HG03108 (cell line): ENCODE measurements around the gene CACNA1G.

Experiments used
- ATAC-seq: cut with Tn5 transposase; IDR thresholded peaks from one replicate; pipeline ENCODE4 v1.9.1; 2021; ENCODE audit warnings: moderate library complexity; ENCODE audit not compliant: unreplicated experiment

Gene CACNA1G

DNA sequence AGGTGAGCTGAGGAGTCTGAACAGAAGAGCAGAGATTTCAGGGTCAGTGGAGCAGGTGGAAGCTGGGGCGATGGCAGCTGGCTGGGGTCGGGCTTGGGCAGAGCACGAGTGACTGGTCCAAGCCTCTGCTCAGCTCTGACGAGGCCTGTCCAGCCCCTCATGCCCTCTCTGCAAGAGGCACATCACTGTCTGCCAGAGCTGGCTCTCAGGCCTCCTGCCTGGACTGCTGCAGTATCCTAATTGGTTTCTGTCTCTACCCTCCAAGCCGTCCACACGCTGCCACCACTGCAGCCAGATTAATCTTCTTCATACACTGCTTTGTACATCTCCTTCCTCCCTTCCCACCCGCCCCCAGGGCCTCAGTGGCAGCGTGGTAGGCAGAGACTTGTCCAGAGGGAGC lies 25.4 kb downstream of the CACNA1G start:
- ATAC-seq, result no peak

DNA sequence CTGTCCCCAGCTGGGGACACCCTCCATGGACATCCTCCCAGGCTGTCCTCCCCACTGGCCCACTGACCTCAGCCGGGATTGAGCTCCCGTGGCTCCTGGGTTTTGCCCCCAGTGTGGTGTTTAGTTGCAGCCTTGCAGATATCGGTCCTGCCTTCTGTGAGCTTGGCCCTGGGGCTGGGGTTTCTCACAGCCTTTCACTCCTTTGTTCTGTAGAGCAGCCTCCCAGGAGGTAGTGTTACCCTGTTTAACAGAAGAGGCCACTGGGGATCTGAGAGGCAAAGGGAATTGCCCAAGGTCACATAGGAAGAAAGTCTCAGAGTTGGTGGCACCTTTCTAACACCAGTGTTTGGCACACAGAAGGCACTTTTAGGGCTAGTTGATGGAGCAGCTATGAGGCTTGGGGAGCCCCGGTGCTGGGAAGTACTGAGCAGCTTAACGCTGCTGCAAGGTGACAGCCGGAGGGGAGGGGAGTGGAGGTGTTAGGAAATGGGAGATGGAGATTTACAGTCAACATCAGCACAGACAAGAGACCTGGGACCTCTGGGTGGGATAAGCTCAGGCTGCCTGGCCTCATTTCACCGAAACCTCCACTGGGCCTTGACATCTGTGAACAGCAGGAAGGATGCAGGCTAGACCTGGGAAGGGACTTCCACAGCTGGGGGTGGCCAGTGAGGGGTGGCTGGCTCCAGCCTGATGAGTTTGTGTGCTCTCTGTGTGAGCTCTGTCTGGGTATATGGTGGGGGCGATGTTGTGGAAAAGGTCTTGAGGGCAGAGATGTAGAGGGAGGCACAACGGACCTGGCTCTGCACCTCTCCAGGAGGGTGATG lies 26.1 kb downstream of the CACNA1G start:
- ATAC-seq, result no peak

DNA sequence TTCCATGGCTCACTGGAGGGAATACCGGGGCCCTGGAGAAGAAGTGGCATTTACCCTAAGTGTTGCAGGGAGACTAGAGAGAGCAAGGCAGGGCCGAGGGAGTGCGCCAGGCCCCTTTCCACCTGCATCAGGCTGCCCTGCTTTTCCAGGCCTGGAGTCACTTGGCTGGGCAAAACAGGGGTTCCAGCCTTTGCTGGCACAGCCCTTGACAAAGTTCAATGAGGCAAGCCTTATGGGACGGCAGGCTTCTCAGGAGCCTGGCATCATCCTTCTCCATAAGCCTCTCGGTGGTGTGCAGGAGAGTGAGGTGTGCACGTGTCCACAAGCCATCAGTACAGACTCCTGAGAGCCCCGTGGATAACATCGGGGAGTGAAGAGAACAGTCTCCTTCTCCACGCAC lies 27.1 kb downstream of the CACNA1G start:
- ATAC-seq, result no peak

DNA sequence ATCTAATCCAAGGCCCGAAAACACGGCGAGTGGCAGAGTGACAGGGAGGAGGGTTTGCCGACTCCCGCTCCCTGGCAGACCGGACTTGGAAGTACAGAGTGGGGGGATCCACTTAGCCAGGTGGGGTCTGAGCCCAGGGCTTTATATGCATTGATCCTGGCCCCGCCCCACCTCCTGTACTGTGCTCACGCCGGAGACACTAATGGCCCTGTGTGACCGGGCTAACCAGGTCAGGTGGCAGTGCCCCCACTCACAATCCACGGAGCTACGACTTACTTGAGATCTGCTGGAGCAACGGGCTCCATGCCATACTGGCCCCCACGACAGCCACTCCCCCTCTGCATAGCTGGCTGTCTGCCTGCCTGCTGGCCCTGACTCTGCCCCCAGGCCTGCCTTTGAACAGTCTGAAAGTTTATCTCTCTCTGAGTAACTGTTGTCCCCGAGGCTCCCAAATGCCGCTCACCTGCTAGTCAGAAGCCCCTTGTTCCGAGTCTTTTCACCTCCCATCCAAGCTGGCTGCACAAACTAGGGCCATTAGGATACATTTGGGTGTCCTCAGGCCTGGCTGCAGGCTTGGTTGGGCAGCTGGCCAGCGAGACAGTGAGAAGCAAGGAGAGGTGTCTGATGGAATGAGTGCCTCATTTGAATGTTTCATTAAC lies 28.0 kb downstream of the CACNA1G start:
- no peak for ATAC-seq

DNA sequence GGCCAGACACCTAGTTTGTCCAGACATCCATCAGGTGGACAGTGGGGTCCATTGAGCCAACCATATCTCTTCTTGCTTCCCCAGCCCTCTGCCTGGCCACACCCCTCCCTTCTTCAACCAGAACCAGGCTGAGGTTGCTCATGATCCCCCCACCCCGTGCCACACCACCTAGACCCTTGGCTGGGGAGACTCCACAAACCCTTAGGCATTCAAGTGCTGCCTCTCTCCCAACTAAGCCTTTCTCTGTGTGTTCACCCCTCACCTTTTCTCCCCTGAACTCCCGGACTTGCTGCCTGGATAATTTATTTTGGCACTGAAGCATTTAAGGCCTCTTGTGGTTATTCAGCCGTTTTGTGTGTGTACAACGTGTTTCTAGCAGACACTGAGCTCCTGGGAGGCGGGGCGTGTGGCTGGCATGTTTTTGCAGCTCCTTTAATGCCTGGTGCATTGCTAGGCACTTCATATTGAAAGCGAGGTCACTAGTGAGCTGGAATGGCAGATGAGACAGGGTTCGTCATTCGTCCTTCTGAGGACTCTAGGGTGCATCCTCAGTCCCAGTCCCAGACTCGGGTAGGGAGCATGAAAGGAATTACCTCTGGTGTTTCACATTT lies 28.7 kb downstream of the CACNA1G start:
- no peak for ATAC-seq

DNA sequence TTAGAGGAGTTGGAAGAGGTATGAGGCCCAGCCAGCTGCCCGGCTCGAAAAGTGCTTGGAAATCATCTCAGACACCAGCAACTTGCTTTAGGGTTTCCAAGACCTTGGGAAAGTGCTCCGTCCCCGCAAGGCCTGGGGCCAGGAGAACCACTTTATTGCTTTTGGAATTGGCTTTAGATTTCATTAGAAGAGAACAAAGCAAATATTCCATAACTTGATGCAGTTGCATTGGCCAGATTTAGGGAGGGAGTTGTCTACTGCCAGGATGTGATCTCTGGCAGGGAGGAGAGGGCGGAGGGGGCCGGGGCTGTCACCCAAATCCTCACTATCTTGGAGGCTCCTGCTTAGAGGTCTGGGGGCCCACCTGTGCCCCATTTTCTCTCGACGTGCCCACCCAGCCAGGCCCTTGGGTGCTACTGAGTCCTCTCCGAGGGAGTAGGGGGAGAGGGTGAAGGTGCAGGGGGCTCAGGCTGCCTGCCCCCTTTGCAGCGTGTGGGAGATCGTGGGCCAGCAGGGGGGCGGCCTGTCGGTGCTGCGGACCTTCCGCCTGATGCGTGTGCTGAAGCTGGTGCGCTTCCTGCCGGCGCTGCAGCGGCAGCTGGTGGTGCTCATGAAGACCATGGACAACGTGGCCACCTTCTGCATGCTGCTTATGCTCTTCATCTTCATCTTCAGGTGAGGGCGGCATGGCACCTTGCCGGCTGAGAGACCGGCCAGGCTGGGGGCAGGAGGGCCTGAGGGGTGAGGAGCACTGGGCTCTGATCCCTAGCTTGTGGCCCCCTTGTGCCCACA lies 30.6 kb downstream of the CACNA1G start:
- ATAC-seq, result no peak

DNA sequence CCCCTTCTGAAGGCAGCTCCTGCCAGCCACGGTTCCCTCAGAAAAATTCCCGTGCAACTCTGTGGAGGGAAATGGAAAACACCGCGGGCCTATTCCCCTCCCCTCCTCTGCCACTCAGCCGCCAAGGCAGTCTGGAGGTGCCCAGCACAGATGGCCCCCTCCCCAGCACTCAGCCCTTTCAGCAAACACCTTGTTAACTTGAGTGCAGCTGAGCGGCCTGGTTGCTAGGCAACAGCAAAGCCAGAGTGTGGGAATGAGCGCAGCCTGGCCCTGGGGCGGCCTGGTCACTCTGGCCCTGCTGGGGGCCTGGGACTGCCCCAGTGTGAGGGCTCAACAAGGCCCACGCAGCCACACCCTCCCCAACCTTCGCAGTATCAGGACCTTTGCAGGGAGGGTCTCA lies 32.8 kb downstream of the CACNA1G start:
- ATAC-seq, result no peak

DNA sequence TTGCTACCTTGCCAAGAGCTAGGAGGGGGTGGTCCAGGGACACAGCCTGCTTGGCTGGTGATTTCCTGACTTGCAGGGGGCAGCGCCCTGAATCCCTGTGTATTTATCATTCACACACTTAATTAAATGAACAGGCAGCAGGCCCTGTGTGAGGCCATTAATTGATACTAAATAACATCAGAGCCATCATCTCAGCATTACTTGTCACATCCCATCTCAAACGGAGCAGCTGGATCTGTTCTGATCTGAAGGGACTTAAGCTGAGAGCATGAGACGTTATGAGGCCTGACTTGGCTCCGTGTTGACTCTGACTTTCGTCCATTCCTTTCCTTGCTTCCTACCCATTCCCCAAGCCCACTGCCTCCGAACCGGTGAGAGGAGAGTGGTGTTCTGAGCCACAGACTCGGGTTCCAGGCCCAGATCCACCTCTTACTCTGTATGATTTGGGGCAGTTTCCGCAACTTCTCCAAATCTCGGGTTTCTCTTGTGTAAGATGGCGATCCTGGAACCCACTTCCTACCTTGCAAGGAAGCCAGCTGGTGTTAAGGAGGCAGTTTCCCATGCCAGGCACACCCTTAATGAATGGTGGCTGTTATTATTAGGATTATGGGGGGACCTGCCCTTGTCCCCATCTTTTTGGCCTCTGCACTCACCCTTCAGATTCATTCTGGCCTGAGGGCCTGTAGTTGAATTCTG lies 33.8 kb downstream of the CACNA1G start:
- ATAC-seq, result no peak

DNA sequence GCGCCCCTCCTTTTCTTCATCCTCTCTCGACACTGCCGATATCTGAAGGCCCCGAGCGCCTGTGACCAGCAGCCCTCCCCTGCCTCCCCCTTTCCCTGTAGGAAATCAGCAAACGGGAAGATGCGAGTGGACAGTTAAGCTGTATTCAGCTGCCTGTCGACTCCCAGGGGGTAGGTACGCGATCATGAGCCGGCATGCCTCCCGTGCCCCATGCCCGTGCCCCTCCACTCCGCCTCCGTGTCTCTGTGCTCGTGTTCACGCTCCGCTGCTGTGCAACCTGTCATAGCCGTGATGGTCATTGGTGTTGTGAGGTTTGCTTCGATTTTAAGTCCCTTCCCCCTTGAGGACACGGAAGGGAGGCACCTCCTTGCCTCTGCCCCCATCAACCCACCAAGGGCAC lies 34.4 kb downstream of the CACNA1G start:
- ATAC-seq, result no peak

DNA sequence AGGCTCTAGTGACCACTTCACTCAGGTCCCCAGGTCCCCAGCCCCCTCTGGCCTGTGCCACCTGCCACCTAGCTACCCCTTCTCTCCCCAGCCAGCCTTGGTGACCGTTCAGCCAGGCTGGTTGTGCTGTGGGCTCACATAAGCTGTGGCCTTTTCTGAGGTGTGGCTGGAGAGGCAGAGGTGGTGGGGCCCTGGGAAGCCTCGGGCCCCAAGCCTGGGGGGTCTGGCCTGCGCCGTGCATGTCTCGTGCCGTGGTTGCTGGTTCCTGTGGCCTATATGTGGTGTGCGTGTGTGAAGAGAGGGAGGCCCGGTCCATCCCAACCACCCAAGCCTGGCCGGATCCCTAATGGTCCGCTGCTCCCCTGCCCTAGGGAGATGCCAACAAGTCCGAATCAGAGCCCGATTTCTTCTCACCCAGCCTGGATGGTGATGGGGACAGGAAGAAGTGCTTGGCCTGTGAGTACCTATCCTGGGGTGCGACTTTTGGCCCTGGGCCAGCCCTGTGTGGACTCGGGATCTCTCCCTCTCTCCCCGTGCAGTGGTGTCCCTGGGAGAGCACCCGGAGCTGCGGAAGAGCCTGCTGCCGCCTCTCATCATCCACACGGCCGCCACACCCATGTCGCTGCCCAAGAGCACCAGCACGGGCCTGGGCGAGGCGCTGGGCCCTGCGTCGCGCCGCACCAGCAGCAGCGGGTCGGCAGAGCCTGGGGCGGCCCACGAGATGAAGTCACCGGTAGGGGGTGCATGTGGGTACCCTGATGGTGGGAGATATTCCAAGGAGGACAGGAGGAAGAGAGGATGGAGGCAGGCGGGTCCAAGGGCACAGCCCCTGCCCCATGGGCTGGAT lies 35.9 kb downstream of the CACNA1G start:
- no peak for ATAC-seq

DNA sequence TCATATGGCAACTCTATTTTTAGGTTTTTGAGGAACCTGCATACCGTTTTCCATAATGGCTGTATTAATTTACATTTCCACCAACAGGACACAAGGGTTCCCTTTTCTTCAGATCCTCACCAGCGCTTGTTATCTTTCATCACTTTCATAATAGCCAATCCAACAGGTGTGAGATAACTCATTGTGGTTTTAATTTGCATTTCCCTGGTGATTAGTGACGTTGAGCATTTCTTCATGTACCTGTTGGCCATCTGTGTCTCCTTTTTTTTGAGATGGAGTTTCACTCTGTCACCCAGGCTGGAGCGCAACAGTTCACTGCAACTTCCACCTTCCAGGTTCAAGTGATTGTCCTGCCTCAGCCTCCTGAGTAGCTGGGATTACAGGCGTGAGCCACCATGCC lies 38.0 kb downstream of the CACNA1G start:
- no peak for ATAC-seq

DNA sequence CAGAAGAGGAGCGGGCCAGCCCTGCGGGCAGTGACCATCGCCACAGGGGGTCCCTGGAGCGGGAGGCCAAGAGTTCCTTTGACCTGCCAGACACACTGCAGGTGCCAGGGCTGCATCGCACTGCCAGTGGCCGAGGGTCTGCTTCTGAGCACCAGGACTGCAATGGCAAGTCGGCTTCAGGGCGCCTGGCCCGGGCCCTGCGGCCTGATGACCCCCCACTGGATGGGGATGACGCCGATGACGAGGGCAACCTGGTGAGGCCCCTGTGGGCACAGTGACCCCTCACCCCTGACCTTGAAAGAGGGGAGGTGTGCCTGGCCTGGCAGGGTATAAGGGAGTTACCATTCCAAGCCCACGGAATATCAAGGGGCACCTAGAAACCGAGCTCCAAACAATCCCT lies 39.1 kb downstream of the CACNA1G start:
- no peak for ATAC-seq

DNA sequence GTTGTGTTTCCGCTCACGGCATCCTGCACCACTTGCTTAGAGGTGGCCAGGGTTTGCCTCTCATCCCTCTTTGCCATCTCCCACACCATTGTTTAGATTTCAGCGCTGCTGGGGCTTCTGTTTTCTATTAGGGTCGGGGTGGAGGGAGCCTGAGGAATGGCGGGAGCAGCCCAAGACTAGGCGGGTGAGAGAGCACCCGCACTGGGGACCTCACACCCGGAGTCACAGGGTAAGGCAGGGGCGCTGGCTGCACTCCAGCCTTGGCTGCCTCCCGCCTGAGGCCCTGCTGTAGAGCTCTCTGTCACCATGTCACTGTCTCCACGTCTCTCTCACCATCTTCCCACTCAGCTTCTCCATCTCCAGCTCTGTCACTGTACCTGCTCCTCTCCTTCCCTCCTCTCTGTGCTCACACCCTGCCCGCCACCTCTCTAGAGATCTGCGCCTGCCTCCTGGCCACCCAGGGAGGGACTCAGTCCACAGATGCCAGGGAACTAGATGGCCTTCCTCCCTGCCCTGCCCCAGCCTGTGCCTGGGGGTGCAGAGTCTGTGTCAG lies 41.4 kb downstream of the CACNA1G start:
- no peak for ATAC-seq

DNA sequence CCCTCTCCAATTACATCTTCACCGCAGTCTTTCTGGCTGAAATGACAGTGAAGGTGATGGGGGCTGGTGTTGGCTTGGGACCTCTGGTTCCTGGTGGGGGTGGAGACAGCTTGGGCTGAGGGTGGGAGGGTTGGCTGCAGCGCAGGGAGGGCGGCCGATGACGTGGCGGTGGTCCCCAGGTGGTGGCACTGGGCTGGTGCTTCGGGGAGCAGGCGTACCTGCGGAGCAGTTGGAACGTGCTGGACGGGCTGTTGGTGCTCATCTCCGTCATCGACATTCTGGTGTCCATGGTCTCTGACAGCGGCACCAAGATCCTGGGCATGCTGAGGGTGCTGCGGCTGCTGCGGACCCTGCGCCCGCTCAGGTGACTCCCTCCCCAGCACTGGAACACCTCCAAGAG lies 42.3 kb downstream of the CACNA1G start:
- ATAC-seq, result no peak

DNA sequence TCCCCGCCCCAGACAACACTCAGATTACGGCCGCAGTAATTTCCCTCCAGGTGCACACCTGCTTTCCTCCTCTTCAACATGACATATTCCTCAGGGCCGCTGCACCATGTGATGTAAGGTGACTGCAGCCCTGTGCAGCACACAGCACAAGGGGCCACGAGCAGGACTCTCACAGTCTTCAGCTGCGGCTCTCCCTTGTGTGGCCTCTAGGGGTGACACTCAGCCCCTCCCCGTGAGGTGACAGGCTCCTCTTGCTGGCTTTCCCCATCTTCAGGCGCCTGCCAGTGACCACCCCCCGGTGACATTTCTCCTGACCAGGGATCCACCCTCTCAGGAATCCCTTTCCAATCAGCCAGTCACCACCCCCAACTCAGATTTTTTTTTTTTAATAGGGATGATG lies 42.8 kb downstream of the CACNA1G start:
- no peak for ATAC-seq

DNA sequence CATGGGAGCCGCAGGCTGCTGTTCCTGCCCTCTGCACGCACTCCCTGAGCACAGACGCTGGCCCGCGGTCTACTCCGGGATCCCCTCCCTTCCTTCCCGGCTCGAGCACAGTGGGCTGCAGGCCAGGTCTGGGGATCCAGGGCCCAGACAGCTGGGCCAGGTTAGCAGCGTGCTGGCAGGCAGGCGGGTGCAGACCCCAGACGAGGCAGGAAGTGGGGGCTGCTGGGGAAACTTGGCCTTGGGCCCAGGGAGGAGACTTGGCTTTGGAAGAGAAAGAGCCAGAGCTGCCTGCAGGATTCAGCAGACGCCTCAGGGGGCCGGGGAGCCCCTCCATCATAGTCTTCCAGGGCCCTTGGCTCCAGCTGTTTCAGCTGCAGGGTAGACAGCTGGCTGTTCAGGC lies 44.0 kb downstream of the CACNA1G start:
- no peak for ATAC-seq

DNA sequence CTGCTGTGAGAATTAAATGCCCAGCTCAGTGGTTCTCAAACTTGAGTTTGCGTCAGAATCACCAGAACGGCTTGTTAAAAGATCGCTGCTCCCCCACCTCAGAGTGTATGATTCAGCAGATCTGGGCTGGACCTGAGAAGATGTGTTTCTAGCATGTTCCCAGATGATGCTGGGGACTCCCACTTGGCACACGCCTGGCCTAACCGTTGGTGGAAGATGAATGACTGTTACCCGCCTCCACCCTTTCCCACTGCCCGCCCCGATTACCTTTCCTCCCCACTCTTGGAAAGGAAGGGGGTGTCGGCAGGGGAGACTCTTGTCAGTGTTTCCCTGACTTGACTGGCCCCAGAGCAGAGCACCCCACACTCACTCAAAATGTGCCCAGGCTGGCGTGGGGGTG lies 44.9 kb downstream of the CACNA1G start:
- ATAC-seq, result no peak

DNA sequence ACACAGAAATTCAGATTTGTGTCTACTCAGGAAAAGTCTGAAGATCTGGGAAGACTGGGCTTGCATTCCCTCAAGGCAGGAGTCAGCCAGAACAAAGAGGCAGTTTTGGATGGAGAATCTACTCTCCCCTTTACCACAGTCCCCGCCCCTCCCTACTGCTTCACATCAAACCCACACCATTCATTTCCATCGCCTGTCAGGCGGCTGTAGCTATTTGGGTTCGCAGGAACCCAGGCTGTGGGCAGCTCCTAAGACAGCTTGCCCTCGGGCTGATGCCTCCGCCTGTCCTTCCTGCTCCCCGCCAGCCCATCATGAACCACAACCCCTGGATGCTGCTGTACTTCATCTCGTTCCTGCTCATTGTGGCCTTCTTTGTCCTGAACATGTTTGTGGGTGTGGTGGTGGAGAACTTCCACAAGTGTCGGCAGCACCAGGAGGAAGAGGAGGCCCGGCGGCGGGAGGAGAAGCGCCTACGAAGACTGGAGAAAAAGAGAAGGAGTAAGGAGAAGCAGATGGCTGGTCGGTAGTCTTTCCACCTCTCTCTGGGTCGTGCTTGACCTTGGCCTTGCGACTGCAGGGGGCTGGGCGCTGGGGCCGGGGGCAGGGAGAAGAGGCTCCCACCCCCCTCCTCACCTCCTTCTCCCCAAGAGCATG lies 47.1 kb downstream of the CACNA1G start:
- no peak for ATAC-seq

DNA sequence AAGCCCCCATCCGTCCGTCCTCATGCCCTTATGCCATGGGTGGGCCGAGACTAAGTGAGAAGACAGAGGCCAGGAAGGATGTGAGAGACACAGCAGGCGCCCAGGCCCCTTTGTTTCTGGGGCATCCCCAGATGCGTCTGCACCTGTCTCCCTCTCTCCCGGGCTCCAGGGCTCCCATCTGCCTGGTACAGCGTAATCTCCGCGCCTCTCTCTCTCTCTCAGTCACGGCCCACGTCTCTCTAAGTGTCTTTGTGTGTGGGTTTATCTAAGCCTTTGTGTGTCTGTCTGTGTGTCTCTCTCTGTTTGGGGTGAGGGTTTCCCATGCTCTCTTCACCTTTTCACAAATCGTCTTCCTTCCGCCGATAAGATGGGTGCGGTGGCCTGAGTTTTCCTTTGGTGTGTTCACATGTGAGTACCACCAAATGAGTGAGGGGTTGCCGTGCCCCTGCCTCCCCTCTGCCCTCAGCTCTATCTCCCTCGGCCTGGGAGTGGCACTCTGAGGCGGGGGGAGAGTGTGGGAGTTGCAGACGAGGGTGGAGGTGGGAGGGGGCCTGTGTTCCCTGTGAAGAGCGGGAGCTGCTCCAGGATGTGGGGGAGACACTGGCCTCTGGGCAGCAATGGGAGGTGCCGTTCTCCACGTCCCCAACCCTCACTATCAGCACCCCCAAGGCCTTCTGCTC lies 48.3 kb downstream of the CACNA1G start:
- ATAC-seq, result no peak
